DND-41 (cell line): ENCODE measurements around the gene CERK.

Source experiments
- ATAC-seq: fragments of 200-7000 bp; cut with Tn5 transposase; 3 replicates; pipeline ENCODE4 v1.9.1; 2021; ENCODE audit warnings: low read depth; ENCODE audit not compliant: insufficient read depth
- DNase-seq: peaks from one replicate; pipeline ENCODE4 v3.0.0-alpha.2; 2020
- H2AFZ ChIP-seq: 2 replicates; pipeline ENCODE4 v1.6.0; 2012; ENCODE audit warnings: low read depth, low read length
- H3K27ac ChIP-seq: 2 replicates; pipeline ENCODE4 v1.5.1; 2012; ENCODE audit warnings: low read length, inconsistent platforms
- H3K27me3 ChIP-seq: fragments of 200-600 bp; sonication (generic); 2 replicates; pipeline ENCODE4 v1.6.0; 2012; ENCODE audit warnings: low read length, mild to moderate bottlenecking, inconsistent platforms; ENCODE audit not compliant: insufficient read depth, poor library complexity
- H3K36me3 ChIP-seq: 2 replicates; pipeline ENCODE4 v1.5.1; 2012; ENCODE audit warnings: low read length, inconsistent platforms; ENCODE audit not compliant: insufficient read depth
- H3K4me1 ChIP-seq: 2 replicates; pipeline ENCODE4 v1.5.1; 2012; ENCODE audit warnings: mild to moderate bottlenecking, low read length; ENCODE audit not compliant: insufficient read depth
- H3K4me2 ChIP-seq: 2 replicates; pipeline ENCODE4 v1.6.0; 2012; ENCODE audit warnings: mild to moderate bottlenecking, moderate library complexity, low read length, inconsistent platforms; ENCODE audit not compliant: insufficient read depth
- H3K4me3 ChIP-seq, 2 experiments: fragments of 200-600 bp in 1 of 2; shearing (Covaris generic) in 1 of 2; 2 replicates each; pipeline ENCODE4 v1.5.1; 2012 to 2016; ENCODE audit warnings: inconsistent platforms in 2 of 2, low read length in 2 of 2, mild to moderate bottlenecking in 2 of 2, low read depth in 1 of 2, moderate library complexity in 1 of 2
- H3K79me2 ChIP-seq: 2 replicates; pipeline ENCODE4 v1.6.0; 2012; ENCODE audit warnings: low read length, inconsistent platforms; ENCODE audit not compliant: insufficient read depth
- H3K9ac ChIP-seq: 2 replicates; pipeline ENCODE4 v1.6.0; 2012; ENCODE audit warnings: low read depth, mild to moderate bottlenecking, inconsistent platforms, low read length, moderate library complexity
- H3K9me3 ChIP-seq: 2 replicates; pipeline ENCODE4 v1.5.1; 2012; ENCODE audit warnings: low read length, moderate library complexity, mild to moderate bottlenecking, inconsistent platforms; ENCODE audit not compliant: insufficient read depth, severe bottlenecking
- H4K20me1 ChIP-seq: 2 replicates; pipeline ENCODE4 v1.6.0; 2012; ENCODE audit warnings: low read length; ENCODE audit not compliant: insufficient read depth
- EZH2 ChIP-seq: IDR thresholded peaks from 3 replicates; pipeline ENCODE4 v1.6.1; 2012; ENCODE audit warnings: borderline replicate concordance, low read depth, mild to moderate bottlenecking, moderate library complexity, low read length, inconsistent platforms; ENCODE audit not compliant: severe bottlenecking
- TF ChIP-seq, protein P1 (sequence below): IDR thresholded peaks from 2 replicates; pipeline ENCODE4 v1.5.1; 2012; ENCODE audit warnings: borderline replicate concordance, low read length, moderate library complexity, mild to moderate bottlenecking; ENCODE audit not compliant: poor library complexity, severe bottlenecking; ENCODE audit errors: extremely low read depth

CERK gene

DNA sequence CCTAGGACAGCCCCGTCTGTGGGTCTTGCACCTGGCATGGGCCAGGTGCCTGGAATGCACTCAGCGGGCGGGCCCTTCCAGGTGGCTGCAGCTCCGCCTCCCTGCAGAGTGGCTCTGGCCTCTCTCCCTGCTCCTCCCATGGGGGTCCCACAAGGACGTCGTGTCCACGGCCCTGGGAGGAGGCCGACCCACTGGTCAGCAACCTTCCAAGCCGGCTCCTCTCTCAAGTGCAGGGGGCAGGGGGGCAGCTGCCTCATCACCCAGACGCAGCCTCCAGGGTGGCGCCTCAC, 41.9 kb downstream of the CERK start:
- Histone ChIP-seq H2AFZ (no peak overlapping the region), H3K27ac (no peak overlapping the region), H3K4me3 (no peak overlapping the region), H3K79me2 (no peaks in the 10 kb centered on the region), H3K27me3 (no peaks in the 10 kb centered on the region), H3K36me3 (peaks cover 88% of the 10 kb centered on the region), H4K20me1 (peaks cover 9% of the 10 kb centered on the region), H3K4me1 (no peaks in the 10 kb centered on the region), H3K4me2 (no peak overlapping the region), H3K9ac (no peak overlapping the region), H3K9me3 (no peaks in the 10 kb centered on the region)
- DNase-seq (no peak), ATAC-seq (no peak)
- TF ChIP-seq EZH2 = no peak
- TF ChIP-seq, protein P1, sequence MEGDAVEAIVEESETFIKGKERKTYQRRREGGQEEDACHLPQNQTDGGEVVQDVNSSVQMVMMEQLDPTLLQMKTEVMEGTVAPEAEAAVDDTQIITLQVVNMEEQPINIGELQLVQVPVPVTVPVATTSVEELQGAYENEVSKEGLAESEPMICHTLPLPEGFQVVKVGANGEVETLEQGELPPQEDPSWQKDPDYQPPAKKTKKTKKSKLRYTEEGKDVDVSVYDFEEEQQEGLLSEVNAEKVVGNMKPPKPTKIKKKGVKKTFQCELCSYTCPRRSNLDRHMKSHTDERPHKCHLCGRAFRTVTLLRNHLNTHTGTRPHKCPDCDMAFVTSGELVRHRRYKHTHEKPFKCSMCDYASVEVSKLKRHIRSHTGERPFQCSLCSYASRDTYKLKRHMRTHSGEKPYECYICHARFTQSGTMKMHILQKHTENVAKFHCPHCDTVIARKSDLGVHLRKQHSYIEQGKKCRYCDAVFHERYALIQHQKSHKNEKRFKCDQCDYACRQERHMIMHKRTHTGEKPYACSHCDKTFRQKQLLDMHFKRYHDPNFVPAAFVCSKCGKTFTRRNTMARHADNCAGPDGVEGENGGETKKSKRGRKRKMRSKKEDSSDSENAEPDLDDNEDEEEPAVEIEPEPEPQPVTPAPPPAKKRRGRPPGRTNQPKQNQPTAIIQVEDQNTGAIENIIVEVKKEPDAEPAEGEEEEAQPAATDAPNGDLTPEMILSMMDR = no peak

DNA sequence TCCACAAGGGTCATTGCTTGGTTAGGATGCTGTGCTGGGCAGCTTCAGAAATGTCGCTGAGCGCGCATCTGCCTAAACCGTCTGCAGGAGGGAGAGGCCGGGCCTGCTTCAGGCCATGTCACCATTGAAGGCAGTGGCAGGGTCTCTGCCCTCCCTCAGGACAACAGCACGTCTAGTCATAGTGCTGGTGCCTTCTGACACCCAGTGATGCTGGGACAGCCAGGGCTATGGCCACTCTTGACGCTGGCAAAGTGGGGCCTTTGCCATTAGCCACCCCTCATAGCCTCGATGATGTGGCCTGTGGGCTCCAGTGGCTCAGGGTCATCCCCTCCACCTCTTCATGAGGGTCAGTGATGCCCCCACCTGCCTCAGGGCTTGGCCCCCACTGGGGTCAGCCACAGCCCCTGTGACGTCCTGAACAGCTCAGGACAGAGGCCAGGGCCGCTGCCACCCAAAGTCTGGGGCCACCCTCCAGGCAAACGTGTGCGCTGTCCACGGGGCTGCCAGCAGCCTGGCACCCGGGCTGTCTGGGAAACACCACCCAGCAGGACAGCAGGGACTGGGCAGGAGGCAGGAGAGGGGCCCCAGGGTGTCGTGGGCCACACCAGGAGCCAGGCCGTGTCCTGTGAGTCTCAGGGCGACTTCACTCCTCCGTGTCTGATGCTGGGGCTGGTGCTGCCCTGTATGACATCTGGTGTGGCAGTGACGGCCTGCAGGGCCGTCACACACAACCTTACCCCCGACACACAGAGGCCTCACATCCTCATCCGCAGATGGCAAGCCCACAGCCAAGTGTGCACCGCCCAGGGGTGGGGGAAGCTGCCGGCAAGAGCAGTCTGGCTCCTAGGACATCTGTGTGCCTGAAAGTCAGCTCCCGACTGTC, 42.5 kb downstream of the CERK start:
- H3K27me3 ChIP-seq = no peaks in the 10 kb centered on the region
- no peaks in the 10 kb centered on the region for H3K9me3 ChIP-seq
- no peaks in the 10 kb centered on the region for H3K79me2 ChIP-seq
- TF ChIP-seq, protein P1 = no peak
- TF ChIP-seq EZH2 = no peak
- no peak overlapping the region for H3K27ac ChIP-seq
- H4K20me1 ChIP-seq = peaks cover 9% of the 10 kb centered on the region
- DNase-seq (no peak), ATAC-seq (no peak)
- no peak overlapping the region for H2AFZ ChIP-seq
- no peak overlapping the region for H3K4me2 ChIP-seq
- H3K9ac ChIP-seq = no peak overlapping the region
- no peak overlapping the region for H3K4me3 ChIP-seq
- no peaks in the 10 kb centered on the region for H3K4me1 ChIP-seq
- H3K36me3 ChIP-seq = peaks cover 86% of the 10 kb centered on the region

DNA sequence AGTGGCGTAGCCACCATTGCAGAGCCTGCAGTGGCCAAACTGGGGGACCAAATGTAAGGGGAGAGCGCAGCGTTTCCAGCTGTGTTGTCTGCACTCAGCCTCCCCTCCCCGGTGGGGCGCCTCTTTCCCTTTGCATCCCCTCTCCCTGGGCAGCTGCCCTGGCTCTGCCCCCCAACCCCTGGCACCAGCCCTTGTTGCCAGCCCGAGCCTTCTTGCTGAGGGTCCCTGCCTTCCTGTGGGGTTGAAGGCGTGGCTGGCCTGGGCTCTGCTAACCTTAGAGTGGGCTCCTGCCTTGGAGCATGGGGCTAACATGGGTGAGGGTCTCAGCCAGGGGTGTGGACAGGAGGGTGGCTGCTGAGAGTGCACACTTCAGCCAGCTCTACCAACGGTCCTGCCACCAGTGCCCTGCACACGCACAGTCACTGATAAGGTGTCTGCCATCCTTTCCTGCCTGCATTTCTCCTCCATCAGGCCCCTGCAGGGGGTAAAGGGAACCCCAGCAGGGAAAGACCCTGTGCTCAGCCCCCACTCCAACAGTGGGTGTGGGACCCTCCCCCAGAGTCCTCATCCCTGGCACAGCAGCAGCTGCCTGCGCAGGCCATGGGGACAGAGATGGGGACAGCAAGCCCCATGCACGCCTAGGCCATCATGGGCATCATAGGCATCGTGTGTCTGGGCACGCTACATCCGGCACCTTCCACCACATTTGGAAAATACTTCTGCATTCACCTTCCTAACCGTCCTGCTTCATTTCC, 43.5 kb downstream of the CERK start:
- TF ChIP-seq, protein P1 = no peak
- no peak for TF ChIP-seq EZH2
- no peaks in the 10 kb centered on the region for H3K79me2 ChIP-seq
- H2AFZ ChIP-seq = no peak overlapping the region
- H3K36me3 ChIP-seq = peaks cover 88% of the 10 kb centered on the region
- DNase-seq (no peak), ATAC-seq (no peak)
- no peaks in the 10 kb centered on the region for H3K27me3 ChIP-seq
- H3K4me3 ChIP-seq = no peak overlapping the region
- H3K4me2 ChIP-seq = no peak overlapping the region
- peaks cover 9% of the 10 kb centered on the region for H4K20me1 ChIP-seq
- H3K27ac ChIP-seq = no peak overlapping the region
- no peak overlapping the region for H3K9ac ChIP-seq
- no peaks in the 10 kb centered on the region for H3K9me3 ChIP-seq
- no peaks in the 10 kb centered on the region for H3K4me1 ChIP-seq
